K562 (cell line): ENCODE results near the gene MFAP1. TPM values are rescaled to one million over a fixed set of nuclear protein-coding genes. Genes with fewer than 3 reads are reported as not detected.

Source experiments
- ATAC-seq: fragments of 200-7000 bp; cut with Tn5 transposase; 3 replicates; pipeline ENCODE4 v1.9.1; 2020; ENCODE audit warnings: moderate library complexity
- BruUV-seq: library from RNA; stranded (reverse); fragments of 400-500 nt; replicated peaks from 2 replicates; lab custom pipeline; 2021; lab: Mats Ljungman, UMichigan
- CTCF ChIA-PET: fragments of 300-600 bp; formaldehyde crosslinking; extraction: SDS; loops from one replicate; lab custom pipeline; 2021; ENCODE audit warnings: low intra/inter-chr PET ratio; lab: Yijun Ruan, JAX
- POLR2A ChIA-PET: fragments of 300-600, 350-650 bp; sonication (Branson Sonifier 250); formaldehyde crosslinking; extraction: SDS; loops from one replicate; lab custom pipeline; 2021; ENCODE audit warnings: antibody characterized with exemption, inconsistent platforms; lab: Yijun Ruan, JAX
- DNase-seq, 4 experiments: peaks; one replicate each; pipeline versions ENCODE4 v3.0.0 to v3.0.0-alpha.2; 2011 to 2018; ENCODE audit warnings: low spot score in 3 of 4, mixed read lengths in 3 of 4; ENCODE audit errors: extremely low read depth in 1 of 4
- FAIRE-seq: peaks from 2 replicates; lab custom pipeline; 2011; peaks lifted over from hg19 to GRCh38; lab: Jason Lieb, UNC
- H2AFZ ChIP-seq: 2 replicates; pipeline ENCODE4 v1.6.0; 2011; ENCODE audit warnings: low read depth, low read length, control low read depth, inconsistent platforms
- H3K27ac ChIP-seq: fragments of 200-600 bp; 3 replicates; pipeline ENCODE4 v1.8.0; 2011; ENCODE audit warnings: low read depth, mild to moderate bottlenecking, control low read depth, inconsistent platforms, low read length, moderate library complexity, mixed read lengths; ENCODE audit errors: extremely low read depth
- H3K27me3 ChIP-seq, 2 experiments: fragments of 300-600 bp in 1 of 2; 2 replicates in 1 of 2; 3 replicates in 1 of 2; pipeline versions ENCODE4 v1.6.0 to v1.8.0; 2011; ENCODE audit warnings: inconsistent platforms in 2 of 2, low read length in 2 of 2, mild to moderate bottlenecking in 1 of 2, mixed read lengths in 1 of 2, moderate library complexity in 1 of 2; ENCODE audit not compliant: control insufficient read depth in 2 of 2, insufficient read depth in 2 of 2
- H3K36me3 ChIP-seq: fragments of 300-600 bp; 3 replicates; pipeline ENCODE4 v1.8.0; 2011; ENCODE audit warnings: mild to moderate bottlenecking, low read length, inconsistent platforms; ENCODE audit not compliant: control insufficient read depth, insufficient read depth
- H3K4me1 ChIP-seq, 2 experiments: fragments of 200-600 bp in 1 of 2; replicated peaks in 1 of 2; 2 replicates in 1 of 2; 3 replicates in 1 of 2; pipeline versions ENCODE4 v1.5.1 to v1.8.0; 2011; ENCODE audit warnings: inconsistent platforms in 2 of 2, low read length in 2 of 2, mild to moderate bottlenecking in 1 of 2, mixed read lengths in 1 of 2, moderate library complexity in 1 of 2; ENCODE audit not compliant: control insufficient read depth in 2 of 2, insufficient read depth in 2 of 2
- H3K4me2 ChIP-seq: 2 replicates; pipeline ENCODE4 v1.6.1; 2011; ENCODE audit warnings: low read length, control low read depth, inconsistent platforms, mixed read lengths; ENCODE audit not compliant: insufficient read depth
- H3K4me3 ChIP-seq: fragments of 200-600 bp; sonication (generic), shearing (Covaris generic); 2 replicates; pipeline ENCODE4 v1.5.1; 2016; ENCODE audit warnings: control low read depth, inconsistent platforms
- H3K79me2 ChIP-seq: fragments of 200-600 bp; 3 replicates; pipeline ENCODE4 v1.8.0; 2011; ENCODE audit warnings: low read length, inconsistent platforms; ENCODE audit not compliant: control insufficient read depth, insufficient read depth
- H3K9ac ChIP-seq, 2 experiments: 2 replicates each; pipeline versions ENCODE4 v1.6.0 to v1.6.1; 2011; ENCODE audit warnings: low read depth in 2 of 2, low read length in 2 of 2, control low read depth in 1 of 2, inconsistent platforms in 1 of 2, mild to moderate bottlenecking in 1 of 2, mixed read lengths in 1 of 2; ENCODE audit not compliant: insufficient read depth in 1 of 2
- H3K9me1 ChIP-seq: one replicate; pipeline ENCODE4 v1.6.0; 2011; ENCODE audit warnings: inconsistent platforms, mild to moderate bottlenecking, low read length, moderate library complexity; ENCODE audit not compliant: control insufficient read depth, insufficient read depth
- H3K9me3 ChIP-seq: replicated peaks from 2 replicates; pipeline ENCODE4 v1.5.1; 2011; ENCODE audit warnings: low read depth, low read length, inconsistent platforms; ENCODE audit not compliant: control insufficient read depth, insufficient read depth
- H4K20me1 ChIP-seq: replicated peaks from 2 replicates; pipeline ENCODE4 v1.6.1; 2011; ENCODE audit warnings: low read length, inconsistent platforms, mixed read lengths; ENCODE audit not compliant: control insufficient read depth, insufficient read depth
- ERF ChIP-seq: fragments of 450-650 bp; formaldehyde crosslinking; IDR thresholded peaks from 2 replicates; pipeline ENCODE4 v1.4.0; 2020; ENCODE audit warnings: mild to moderate bottlenecking, mixed read lengths
- GABPA ChIP-seq: fragments of 200-800 bp; sonication (Bioruptor generic); conservative IDR thresholded peaks from 2 replicates; pipeline ENCODE4 v1.6.1; 2016; ENCODE audit warnings: low read depth, missing genetic modification characterization, missing compliant biosample characterization
- HDAC2 ChIP-seq: fragments of 450-650 bp; IDR thresholded peaks from 2 replicates; pipeline ENCODE4 v1.6.1; 2016; ENCODE audit warnings: mild to moderate bottlenecking
- HSF4 ChIP-seq: fragments of 250-450 bp; sonication (Bioruptor Pico); IDR thresholded peaks from 2 replicates; pipeline ENCODE4 v2.1.2; 2022; ENCODE audit warnings: mild to moderate bottlenecking, moderate library complexity, borderline replicate concordance
- JUNB ChIP-seq: fragments of 450-650 bp; formaldehyde crosslinking; conservative IDR thresholded peaks from 2 replicates; pipeline ENCODE4 v1.4.0; 2020; ENCODE audit warnings: mild to moderate bottlenecking
- KAT2B ChIP-seq: IDR thresholded peaks from one replicate; pipeline ENCODE4 v1.6.1; 2012; ENCODE audit warnings: low read depth, mild to moderate bottlenecking, control low read depth, inconsistent platforms, low read length, moderate library complexity
- NCOA6 ChIP-seq: fragments of 450-650 bp; IDR thresholded peaks from 2 replicates; pipeline ENCODE4 v1.6.1; 2017; ENCODE audit warnings: mild to moderate bottlenecking
- NFYB ChIP-seq: IDR thresholded peaks from 2 replicates; pipeline ENCODE4 v1.6.1; 2011; ENCODE audit warnings: mild to moderate bottlenecking, moderate library complexity; ENCODE audit not compliant: insufficient read length; ENCODE audit errors: extremely low read depth
- ZFP30 ChIP-seq: fragments of 250-450 bp; sonication (Bioruptor Pico); IDR thresholded peaks from 2 replicates; pipeline ENCODE4 v1.8.0; 2022; ENCODE audit warnings: moderate library complexity, mild to moderate bottlenecking, inconsistent platforms, borderline replicate concordance
- ZNF23 ChIP-seq: fragments of 250-450 bp; sonication (Bioruptor Pico); IDR thresholded peaks from 2 replicates; pipeline ENCODE4 v1.4.0; 2020; ENCODE audit warnings: mild to moderate bottlenecking
- WGBS: fragments of 100-300 bp; shearing (Covaris generic); methylation state at CpG from one replicate; pipeline ENCODE4 v1.1.6; 2016; ENCODE audit warnings: low coverage, mixed read lengths; ENCODE audit not compliant: insufficient coverage; ENCODE audit errors: missing lambda C conversion rate; 5-methylcytosine and 5-hydroxymethylcytosine counted together
- in situ Hi-C: fragments of 300-500 bp; cut with MboI; formaldehyde crosslinking; loops from 4 replicates; pipeline ENCODE4 v1.15.0; 2018; ENCODE audit warnings: inconsistent platforms, mixed read lengths
- intact Hi-C: fragments of 100-400 bp; cut with micrococcal nuclease; formaldehyde crosslinking; loops from 2 replicates; pipeline ENCODE4 v1.14.2; 2022
- polyA plus RNA-seq, 8 experiments: library from polyadenylated mRNA; depleted of rRNA in 4 of 8; stranded (reverse) in 5 of 8; unstranded in 3 of 8; fragments of >200 nt; fragmentation: Nextera tagmentation in 2 of 8; fragmentation: Illumina TruSeq in 1 of 8; extraction: Ambion mirVana in 2 of 8; extraction: Trizol in 1 of 8; gene quantifications; 2 replicates each; pipeline versions ENCODE4 v1.2.1 to v1.2.3, GENCODE V29; 2011 to 2014; ENCODE audit warnings: inconsistent platforms in 1 of 8, missing spikeins in 1 of 8
- total RNA-seq, 7 experiments: library from RNA; depleted of rRNA in 6 of 7; stranded (reverse); fragments of >200 nt in 6 of 7; fragmentation: Illumina TruSeq in 2 of 7; extraction: Trizol in 2 of 7; gene quantifications; 2 replicates each; pipeline versions ENCODE4 v1.2.1 to v1.2.3, GENCODE V29; 2011 to 2021; ENCODE audit warnings: low replicate concordance in 1 of 7
- TF ChIP-seq, protein P1 (sequence below): fragments of 250-450 bp; sonication (Bioruptor Pico); IDR thresholded peaks from 2 replicates; pipeline ENCODE4 v1.4.0; 2020; ENCODE audit warnings: mild to moderate bottlenecking
- TF ChIP-seq, protein P2 (sequence below): sonication (generic); formaldehyde crosslinking; IDR thresholded peaks from 2 replicates; pipeline ENCODE4 v1.8.1; 2023; ENCODE audit warnings: mild to moderate bottlenecking, missing genetic modification reagents
- TF ChIP-seq, protein P3 (sequence below): sonication (generic); formaldehyde crosslinking; IDR thresholded peaks from 2 replicates; pipeline ENCODE4 v1.8.0; 2022; ENCODE audit warnings: mild to moderate bottlenecking, missing genetic modification reagents

Gene MFAP1
- total and polyA plus RNA-seq, 9 of the 15 experiments (the other 6 are each of a cell fraction or from before 2014, with no cell fraction given): 34.9 to 64.1 (median 48.2) TPM

GRCh38 chr15:43868406-43868805 lies 43.9 kb upstream of the MFAP1 start:
- POLR2A ChIA-PET: interaction anchor here (1.4 to 1.6 kb wide), 2 partner anchors 8 to 9 kb away, joined by 4 to 5 read pairs; no protein-coding TSS in a partner anchor
- DNase-seq: no peak
- ATAC-seq: no peak
- no peak for TF ChIP-seq NCOA6
- TF ChIP-seq ERF (CRISPR knock-in tag): no peak
- no peak for TF ChIP-seq ZFP30
- TF ChIP-seq, protein P1, sequence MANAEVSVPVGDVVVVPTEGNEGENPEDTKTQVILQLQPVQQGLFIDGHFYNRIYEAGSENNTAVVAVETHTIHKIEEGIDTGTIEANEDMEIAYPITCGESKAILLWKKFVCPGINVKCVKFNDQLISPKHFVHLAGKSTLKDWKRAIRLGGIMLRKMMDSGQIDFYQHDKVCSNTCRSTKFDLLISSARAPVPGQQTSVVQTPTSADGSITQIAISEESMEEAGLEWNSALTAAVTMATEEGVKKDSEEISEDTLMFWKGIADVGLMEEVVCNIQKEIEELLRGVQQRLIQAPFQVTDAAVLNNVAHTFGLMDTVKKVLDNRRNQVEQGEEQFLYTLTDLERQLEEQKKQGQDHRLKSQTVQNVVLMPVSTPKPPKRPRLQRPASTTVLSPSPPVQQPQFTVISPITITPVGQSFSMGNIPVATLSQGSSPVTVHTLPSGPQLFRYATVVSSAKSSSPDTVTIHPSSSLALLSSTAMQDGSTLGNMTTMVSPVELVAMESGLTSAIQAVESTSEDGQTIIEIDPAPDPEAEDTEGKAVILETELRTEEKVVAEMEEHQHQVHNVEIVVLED: no peak
- TF ChIP-seq, protein P2, sequence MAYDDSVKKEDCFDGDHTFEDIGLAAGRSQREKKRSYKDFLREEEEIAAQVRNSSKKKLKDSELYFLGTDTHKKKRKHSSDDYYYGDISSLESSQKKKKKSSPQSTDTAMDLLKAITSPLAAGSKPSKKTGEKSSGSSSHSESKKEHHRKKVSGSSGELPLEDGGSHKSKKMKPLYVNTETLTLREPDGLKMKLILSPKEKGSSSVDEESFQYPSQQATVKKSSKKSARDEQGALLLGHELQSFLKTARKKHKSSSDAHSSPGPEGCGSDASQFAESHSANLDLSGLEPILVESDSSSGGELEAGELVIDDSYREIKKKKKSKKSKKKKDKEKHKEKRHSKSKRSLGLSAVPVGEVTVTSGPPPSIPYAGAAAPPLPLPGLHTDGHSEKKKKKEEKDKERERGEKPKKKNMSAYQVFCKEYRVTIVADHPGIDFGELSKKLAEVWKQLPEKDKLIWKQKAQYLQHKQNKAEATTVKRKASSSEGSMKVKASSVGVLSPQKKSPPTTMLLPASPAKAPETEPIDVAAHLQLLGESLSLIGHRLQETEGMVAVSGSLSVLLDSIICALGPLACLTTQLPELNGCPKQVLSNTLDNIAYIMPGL: no peak
- TF ChIP-seq NFYB: no peak
- no peak for TF ChIP-seq HSF4 (CRISPR knock-in tag)
- TF ChIP-seq JUNB (CRISPR knock-in tag): no peak
- no peak for TF ChIP-seq GABPA (tag)
- TF ChIP-seq ZNF23: no peak
- TF ChIP-seq HDAC2: no peak
- TF ChIP-seq, protein P3, sequence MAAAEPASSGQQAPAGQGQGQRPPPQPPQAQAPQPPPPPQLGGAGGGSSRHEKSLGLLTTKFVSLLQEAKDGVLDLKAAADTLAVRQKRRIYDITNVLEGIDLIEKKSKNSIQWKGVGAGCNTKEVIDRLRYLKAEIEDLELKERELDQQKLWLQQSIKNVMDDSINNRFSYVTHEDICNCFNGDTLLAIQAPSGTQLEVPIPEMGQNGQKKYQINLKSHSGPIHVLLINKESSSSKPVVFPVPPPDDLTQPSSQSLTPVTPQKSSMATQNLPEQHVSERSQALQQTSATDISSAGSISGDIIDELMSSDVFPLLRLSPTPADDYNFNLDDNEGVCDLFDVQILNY: no peak
- no peak for TF ChIP-seq KAT2B
- TF ChIP-seq, all 486 proteins: peak for 0
- BruUV-seq: no TSS peak
- no peaks in the 10 kb centered on the region for H3K9me3 ChIP-seq
- no peak overlapping the region for H3K9ac ChIP-seq
- H3K4me2 ChIP-seq: no peak overlapping the region
- 100% methylated on average over 1 of the region's 2 CpGs for WGBS
- CTCF ChIA-PET: no interaction called here
- intact Hi-C loops (no loop called here), in situ Hi-C loops (no loop called here)
- H2AFZ ChIP-seq: no peak overlapping the region
- no peaks in the 10 kb centered on the region for H3K9me1 ChIP-seq
- H3K27ac ChIP-seq: no peak overlapping the region
- H3K27me3 ChIP-seq: no peaks in the 10 kb centered on the region
- H4K20me1 ChIP-seq: no peaks in the 10 kb centered on the region
- peaks cover 72% of the 10 kb centered on the region for H3K36me3 ChIP-seq
- no peak for FAIRE-seq
- H3K79me2 ChIP-seq: no peaks in the 10 kb centered on the region
- H3K4me1 ChIP-seq: no peaks in the 10 kb centered on the region
- H3K4me3 ChIP-seq: no peak overlapping the region
